OCI-LY3 (cell line): Measurements from ENCODE around the gene ZC2HC1C.

Experiments
- H2AFZ ChIP-seq: fragments of 200-600, 300-600 bp; shearing (Covaris generic); 2 replicates; pipeline ENCODE4 v1.6.0; 2014; ENCODE audit warnings: antibody characterized with exemption, low read depth, low read length
- H3K27ac ChIP-seq: fragments of 200-600, 300-600 bp; sonication (generic); 2 replicates; pipeline ENCODE4 v1.5.1; 2014; ENCODE audit warnings: mild to moderate bottlenecking, low read length, moderate library complexity, mixed read lengths
- H3K27me3 ChIP-seq: fragments of 200-600, 300-600 bp; sonication (generic); 2 replicates; pipeline ENCODE4 v1.6.1; 2014; ENCODE audit warnings: low read depth, low read length, mixed read lengths
- H3K36me3 ChIP-seq: fragments of 200-600, 300-600 bp; sonication (generic); replicated peaks from 2 replicates; pipeline ENCODE3; 2014; ENCODE audit warnings: low read depth, low read length, mixed read lengths
- H3K4me1 ChIP-seq: fragments of 300-600, 200-600 bp; sonication (generic); 2 replicates; pipeline ENCODE4 v1.6.1; 2014; ENCODE audit warnings: low read length, mixed read lengths
- H3K4me2 ChIP-seq: fragments of 200-600, 300-600 bp; sonication (generic); 2 replicates; pipeline ENCODE4 v1.6.1; 2014; ENCODE audit warnings: low read length, mixed read lengths
- H3K4me3 ChIP-seq: fragments of 300-600, 200-600 bp; sonication (generic); 2 replicates; pipeline ENCODE4 v1.5.1; 2014; ENCODE audit warnings: antibody characterized with exemption, mild to moderate bottlenecking, low read length, moderate library complexity
- H3K79me2 ChIP-seq: fragments of 300-600, 200-600 bp; shearing (Covaris generic); 2 replicates; pipeline ENCODE4 v1.6.1; 2014; ENCODE audit warnings: mild to moderate bottlenecking, low read length, mixed read lengths
- H3K9ac ChIP-seq: fragments of 300-600, 200-600 bp; shearing (Covaris generic); 2 replicates; pipeline ENCODE4 v1.6.0; 2014; ENCODE audit warnings: mild to moderate bottlenecking, low read length, moderate library complexity
- H3K9me3 ChIP-seq: fragments of 200-600, 300-600 bp; shearing (Covaris generic); 2 replicates; pipeline ENCODE4 v1.6.1; 2014; ENCODE audit warnings: low read length, mixed read lengths; ENCODE audit not compliant: insufficient read depth
- H4K20me1 ChIP-seq: fragments of 200-600, 300-600 bp; sonication (generic); 2 replicates; pipeline ENCODE4 v1.6.1; 2016; ENCODE audit warnings: low read length, mixed read lengths; ENCODE audit not compliant: insufficient read depth
- CTCF ChIP-seq: fragments of 200-600, 300-600 bp; sonication (generic); IDR thresholded peaks from 2 replicates; pipeline ENCODE4 v1.5.1; 2014; ENCODE audit warnings: antibody characterized with exemption, low read length, low read depth
- EZH2phosphoT487 ChIP-seq: fragments of 200-600 bp; shearing (Covaris generic); IDR thresholded peaks from 2 replicates; pipeline ENCODE4 v1.6.1; 2018; ENCODE audit warnings: antibody characterized with exemption, mixed run types, low read depth

The ZC2HC1C gene

GRCh38 chr14:75083271-75083670 lies 13.8 kb downstream of the ZC2HC1C start:
- Histone ChIP-seq H3K9ac (no peak overlapping the region), H3K4me2 (no peak overlapping the region), H3K36me3 (peaks cover 53% of the 10 kb centered on the region), H3K27me3 (no peaks in the 10 kb centered on the region), H3K4me3 (no peak overlapping the region), H3K27ac (no peak overlapping the region), H2AFZ (no peak overlapping the region), H3K79me2 (no peaks in the 10 kb centered on the region), H3K4me1 (no peaks in the 10 kb centered on the region), H3K9me3 (no peaks in the 10 kb centered on the region), H4K20me1 (no peaks in the 10 kb centered on the region)
- TF ChIP-seq EZH2phosphoT487 (no peak), CTCF (no peak)

- Histone ChIP-seq H4K20me1 (no peaks in the 10 kb centered on the region), H3K9me3 (no peaks in the 10 kb centered on the region), H3K4me1 (no peaks in the 10 kb centered on the region), H3K9ac (no peak overlapping the region), H3K4me3 (no peak overlapping the region), H3K27ac (no peak overlapping the region), H3K36me3 (peaks cover 54% of the 10 kb centered on the region), H3K4me2 (no peak overlapping the region), H3K27me3 (no peaks in the 10 kb centered on the region), H3K79me2 (no peaks in the 10 kb centered on the region), H2AFZ (no peak overlapping the region)
- TF ChIP-seq CTCF (peak; percentile 10; the same call in 1 of the 2 replicates), EZH2phosphoT487 (no peak)
These were observed 15.1 kb downstream of the ZC2HC1C start for GRCh38 chr14:75084513-75084912.

- Histone ChIP-seq H3K4me1 (no peaks in the 10 kb centered on the region), H3K9me3 (no peaks in the 10 kb centered on the region), H2AFZ (no peak overlapping the region), H3K79me2 (no peaks in the 10 kb centered on the region), H3K27me3 (no peaks in the 10 kb centered on the region), H3K27ac (no peak overlapping the region), H3K9ac (no peak overlapping the region), H3K4me3 (no peak overlapping the region), H3K36me3 (peaks cover 51% of the 10 kb centered on the region), H4K20me1 (no peaks in the 10 kb centered on the region), H3K4me2 (no peak overlapping the region)
- TF ChIP-seq EZH2phosphoT487 (no peak), CTCF (no peak)
These were observed 18.7 kb downstream of the ZC2HC1C start for GRCh38 chr14:75088153-75088552.

- peak; percentile 79 for TF ChIP-seq CTCF
- TF ChIP-seq EZH2phosphoT487, result no peak
- Histone ChIP-seq H3K4me3 (no peak overlapping the region), H3K36me3 (peaks cover 49% of the 10 kb centered on the region), H3K9me3 (no peaks in the 10 kb centered on the region), H3K79me2 (no peaks in the 10 kb centered on the region), H4K20me1 (no peaks in the 10 kb centered on the region), H3K9ac (no peak overlapping the region), H3K4me2 (no peak overlapping the region), H3K4me1 (no peaks in the 10 kb centered on the region), H3K27ac (no peak overlapping the region), H3K27me3 (no peaks in the 10 kb centered on the region), H2AFZ (no peak overlapping the region)
These were observed 19.3 kb downstream of the ZC2HC1C start for GRCh38 chr14:75088566-75089373.
